IPS-18c (cell line): Measurements from ENCODE around the gene TMEM221.

ENCODE experiments used
- H3K4me3 ChIP-seq: 2 replicates; pipeline ENCODE4 v1.7.0; 2013; ENCODE audit warnings: low read depth, mild to moderate bottlenecking, low read length, moderate library complexity; ENCODE audit not compliant: insufficient read depth
- H3K9me3 ChIP-seq: one replicate; pipeline ENCODE4 v1.6.1; 2013; ENCODE audit warnings: mild to moderate bottlenecking, low read length, moderate library complexity; ENCODE audit not compliant: control insufficient read depth, insufficient read depth

Gene TMEM221

DNA sequence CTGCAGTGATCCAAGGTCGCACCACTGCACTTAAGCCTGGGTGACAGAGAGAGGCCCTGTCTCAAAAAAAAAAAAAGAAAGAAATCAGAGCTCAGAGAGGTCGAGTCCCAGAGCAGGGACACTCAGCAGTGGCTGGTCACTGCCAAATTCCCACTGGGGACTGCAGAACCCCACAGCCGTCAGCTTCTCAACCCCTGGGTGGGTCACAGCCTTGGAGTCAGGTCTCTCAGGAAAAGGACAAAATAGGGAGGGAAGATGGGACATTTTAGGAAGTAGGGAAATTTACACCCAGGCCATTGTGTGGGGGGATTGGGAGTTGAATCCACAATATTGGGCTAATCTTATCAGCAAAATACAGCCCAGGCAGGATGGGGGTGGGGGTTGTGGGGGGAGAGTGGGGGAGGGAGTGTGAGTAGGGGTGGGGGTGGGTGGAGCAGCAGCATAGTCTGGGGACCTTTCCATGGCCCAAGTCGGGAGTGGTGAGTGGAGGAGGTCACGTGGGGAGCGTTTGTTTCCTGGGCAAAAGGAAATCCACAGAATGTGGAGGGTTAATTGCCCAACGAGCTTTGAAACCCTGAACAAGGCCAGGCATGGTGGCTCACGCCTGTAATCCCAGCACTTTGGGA is 49.5 kb downstream of the TMEM221 start:
- no peak overlapping the region for H3K4me3 ChIP-seq
- no peaks in the 10 kb centered on the region for H3K9me3 ChIP-seq

DNA sequence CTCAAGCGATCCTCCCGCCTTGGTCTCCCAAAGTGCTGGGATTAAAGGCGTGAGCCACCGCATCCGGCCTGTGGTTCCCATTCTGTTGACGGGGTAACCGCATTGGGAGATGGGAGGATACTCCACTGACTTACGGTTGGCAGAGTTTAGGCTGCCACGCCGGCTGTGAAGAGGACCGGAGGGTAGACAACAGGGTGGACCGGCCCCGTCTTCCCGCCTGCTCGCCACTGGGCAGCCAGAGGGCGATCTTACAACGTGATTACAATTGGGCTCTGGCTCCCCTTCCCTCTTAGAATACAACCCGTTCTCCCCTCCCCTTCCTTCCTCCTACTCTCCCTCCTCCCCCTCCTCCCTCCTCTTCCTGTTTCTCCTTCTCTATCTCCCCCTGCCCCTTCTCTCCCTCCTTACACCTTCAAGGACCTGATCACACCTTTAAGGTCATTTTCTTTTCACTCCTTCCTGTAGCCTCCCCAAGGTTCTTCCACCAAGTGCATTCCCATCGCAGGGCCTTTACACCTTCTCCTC is 53.5 kb downstream of the TMEM221 start:
- Histone ChIP-seq H3K9me3 (no peaks in the 10 kb centered on the region), H3K4me3 (no peak overlapping the region)

DNA sequence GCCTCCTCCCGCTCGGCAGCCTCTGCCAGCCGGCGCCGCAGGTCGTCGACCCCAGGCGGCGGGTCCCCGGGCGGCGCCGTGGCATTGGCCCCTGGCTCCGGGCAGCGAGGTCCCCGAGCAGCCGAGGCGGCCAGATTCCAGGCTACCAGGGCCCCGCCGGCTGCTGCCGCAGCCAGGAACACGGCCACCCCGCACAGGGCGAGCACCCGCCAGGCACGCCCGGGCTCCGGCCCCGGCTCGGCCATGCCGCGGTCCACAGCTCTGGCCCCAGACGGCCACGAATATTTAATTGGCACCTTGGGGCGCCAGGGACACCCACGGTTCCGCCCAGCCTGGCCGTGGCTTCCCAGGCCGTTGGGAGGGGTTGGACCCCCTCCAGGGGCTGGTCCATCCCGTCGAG is 54.6 kb downstream of the TMEM221 start, which contains the start of gene CCDC194:
TSS of gene CCDC194 (minus strand) at position 283 of the 400 bp plus-strand sequence. CDS start at position 245, 38 bp downstream.
- H3K4me3 ChIP-seq = no peak within 1 kb of the TSS
- H3K9me3 ChIP-seq = no peaks in the 10 kb centered on the region

DNA sequence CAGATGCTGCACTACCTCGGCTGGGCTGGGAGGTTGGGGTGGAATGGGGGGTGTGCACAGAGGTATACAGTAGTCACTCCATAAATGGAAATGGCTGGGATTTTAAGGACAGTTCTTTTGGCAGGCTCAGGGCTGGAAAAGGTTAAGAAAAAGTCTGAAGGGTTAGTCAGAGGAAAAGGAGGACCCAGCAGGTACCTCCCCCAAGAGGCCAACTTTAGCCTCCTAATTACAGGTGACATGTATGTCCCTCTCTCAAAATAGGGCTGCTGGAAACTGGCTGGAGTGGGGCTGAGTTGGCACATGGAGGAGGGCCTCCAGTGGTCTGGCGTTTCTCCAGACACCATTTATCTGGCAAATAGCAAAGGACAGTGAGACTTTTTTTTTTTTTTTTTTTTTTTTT is 55.5 kb downstream of the TMEM221 start:
- no peaks in the 10 kb centered on the region for H3K9me3 ChIP-seq

DNA sequence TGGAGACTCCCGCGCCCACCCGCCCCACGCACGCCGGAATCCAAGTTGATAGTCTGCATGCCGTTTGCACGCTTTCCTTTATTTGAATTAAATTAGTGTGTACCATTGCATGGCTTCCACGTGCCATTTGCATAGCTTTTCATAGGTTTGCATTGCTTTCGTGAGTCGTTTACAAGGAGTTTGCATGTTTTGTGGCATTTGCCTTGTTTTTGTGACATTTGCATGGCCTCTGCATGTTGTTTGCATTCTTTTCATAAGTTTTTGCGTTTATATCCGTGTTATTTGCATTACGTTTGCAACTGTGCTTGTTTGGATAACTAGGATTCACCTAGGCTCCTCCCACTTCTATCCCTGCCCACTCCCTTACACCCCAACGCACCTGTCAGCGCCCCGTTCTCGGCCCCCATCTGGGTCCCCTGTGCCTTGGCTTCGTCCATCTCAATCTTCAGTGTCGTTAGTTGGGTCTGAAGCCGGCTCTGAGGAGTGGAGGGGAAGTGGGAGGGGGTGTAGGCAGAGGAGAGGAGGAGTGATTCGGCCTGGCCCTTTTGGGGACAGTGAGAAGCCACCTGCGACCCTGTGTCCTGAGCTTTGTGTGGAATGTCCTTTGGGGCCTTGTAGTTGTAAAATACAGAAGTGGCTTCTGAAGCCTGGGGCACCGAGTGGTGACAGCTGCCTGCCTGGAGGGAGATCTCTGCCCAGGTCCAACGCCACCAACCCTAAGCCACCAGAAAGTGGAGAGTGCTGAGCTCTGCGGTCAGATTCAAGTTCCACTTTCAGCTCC is 56.9 kb downstream of the TMEM221 start:
- Histone ChIP-seq H3K9me3 (no peaks in the 10 kb centered on the region), H3K4me3 (peak overlapping the region; percentile 78)

More for the DNA sequence above, 55.5 kb downstream of the TMEM221 start:
- no peak overlapping the region for H3K4me3 ChIP-seq

DNA sequence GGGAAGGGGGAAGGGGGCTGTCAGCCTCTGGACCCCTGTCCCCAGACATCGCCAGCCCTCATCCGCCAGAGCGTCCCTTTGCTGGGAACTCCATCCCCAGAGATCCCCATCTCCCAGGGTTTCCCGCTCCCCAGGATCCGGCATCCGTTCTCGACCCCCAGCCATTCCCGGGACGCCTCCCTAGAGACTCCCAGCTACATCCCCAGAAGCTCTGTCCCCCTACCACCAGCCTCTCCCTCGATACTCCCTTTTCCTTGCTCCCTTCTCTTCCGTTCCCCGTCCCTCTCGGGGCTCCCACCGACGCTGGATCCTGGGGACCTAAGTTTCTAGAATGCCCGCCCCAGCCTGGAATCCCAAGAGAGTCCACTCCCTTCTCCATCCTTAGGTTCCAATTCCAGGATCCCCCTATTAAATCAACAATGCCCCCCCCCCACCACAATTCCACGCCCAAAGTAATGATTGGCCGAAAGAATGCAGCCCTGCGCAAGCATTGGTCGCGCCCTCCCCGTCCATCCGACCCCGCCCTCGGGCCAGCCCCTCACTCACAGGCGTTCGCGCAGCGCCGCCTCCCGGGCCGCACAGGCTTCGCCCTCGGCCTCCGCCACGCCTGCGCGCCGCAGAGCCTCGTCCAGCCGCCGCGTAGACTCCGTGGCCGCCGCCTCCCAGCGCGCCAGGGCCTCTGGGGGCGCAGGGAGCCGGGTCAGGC is 57.6 kb downstream of the TMEM221 start:
- Histone ChIP-seq H3K9me3 (no peaks in the 10 kb centered on the region), H3K4me3 (peak overlapping the region; percentile 78)

DNA sequence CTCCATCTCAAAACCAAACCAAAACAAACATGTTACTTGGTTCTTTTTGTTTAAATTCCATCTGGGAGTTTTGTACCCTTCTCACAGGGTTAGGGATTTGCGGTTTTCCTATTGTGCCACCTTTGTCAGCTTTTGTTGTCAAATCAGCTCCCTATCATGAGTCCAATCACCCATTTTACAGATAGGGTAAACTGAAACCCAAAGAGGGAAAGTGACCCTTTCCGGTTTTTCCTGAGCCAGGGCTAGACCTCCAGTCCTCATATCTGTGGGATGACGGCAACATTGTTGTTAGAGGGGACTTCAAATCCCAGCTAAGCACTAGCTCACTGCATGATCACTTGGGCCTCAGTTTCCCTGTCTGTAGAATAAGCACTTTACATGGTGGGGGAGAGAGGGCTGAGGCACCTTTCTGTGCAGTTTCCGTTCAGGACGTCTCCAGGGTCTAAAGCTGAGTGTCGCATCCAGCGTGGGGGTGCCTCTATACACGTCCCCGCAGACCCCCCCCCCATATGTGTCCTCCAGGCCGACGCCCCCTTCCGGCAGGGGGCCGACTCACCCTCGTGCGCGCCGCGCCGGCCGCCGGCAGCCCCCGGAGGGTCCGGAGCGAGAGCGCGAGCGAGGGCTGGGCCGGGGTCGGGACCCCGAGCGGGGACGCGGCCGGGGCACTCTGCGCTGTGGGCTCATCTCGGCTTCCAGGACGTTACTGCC is 58.4 kb downstream of the TMEM221 start:
- H3K9me3 ChIP-seq = no peaks in the 10 kb centered on the region
- peak overlapping the region; percentile 78 for H3K4me3 ChIP-seq

DNA sequence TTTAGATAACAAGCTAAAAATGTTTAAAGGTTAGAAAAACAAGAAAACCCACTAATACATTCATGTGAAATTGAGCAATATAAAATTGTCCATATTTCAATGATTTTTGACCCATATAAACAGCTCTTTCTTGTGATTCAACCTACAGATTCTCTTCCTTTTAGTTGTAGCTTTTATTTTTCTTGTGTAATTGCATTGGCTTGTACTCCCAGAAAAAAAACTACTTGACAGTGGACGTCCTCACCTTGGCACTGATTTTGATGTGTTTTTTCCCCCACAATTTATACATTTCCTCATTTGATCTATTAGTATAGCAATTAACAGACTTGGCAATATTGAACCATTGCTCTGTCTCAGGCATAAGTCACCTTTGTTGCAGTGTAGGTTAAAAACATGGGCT is 59.2 kb downstream of the TMEM221 start:
- Histone ChIP-seq H3K9me3 (no peaks in the 10 kb centered on the region), H3K4me3 (no peak overlapping the region)

DNA sequence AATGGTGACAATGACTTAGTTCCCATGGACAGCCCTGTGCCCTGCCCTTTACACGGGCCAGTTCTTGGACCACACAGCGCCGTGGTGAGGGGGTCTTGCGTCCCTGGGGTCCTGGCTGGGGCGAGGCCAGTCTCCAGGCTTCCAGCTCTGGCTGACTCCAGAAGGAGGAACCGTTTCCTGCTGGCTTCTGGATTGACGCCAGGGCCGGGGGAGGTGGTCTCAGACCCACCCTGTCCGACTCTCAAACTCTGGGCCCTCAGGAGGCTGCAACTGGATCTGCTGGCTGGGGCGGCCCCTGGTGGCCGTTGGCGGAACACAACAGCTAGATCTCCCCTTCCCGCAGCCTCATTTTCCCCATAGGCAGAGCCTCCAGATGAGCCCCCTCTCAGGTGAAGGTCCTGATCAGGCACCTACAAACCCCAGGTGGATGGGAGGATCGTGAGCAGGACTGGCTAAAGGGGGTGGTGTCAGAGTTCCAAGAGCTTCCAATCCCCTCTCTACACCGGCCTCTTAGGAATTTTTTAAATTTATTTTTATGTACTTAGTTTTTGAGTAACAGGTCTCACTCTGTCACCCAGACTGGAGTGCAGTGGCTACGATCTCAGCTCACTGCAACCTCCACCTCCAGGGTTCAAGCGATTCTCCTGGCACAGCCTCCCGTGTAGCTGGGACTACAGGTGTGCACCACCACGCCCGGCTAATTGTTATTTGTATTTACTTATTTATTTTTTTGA is 62.4 kb downstream of the TMEM221 start:
- no peaks in the 10 kb centered on the region for H3K9me3 ChIP-seq
- no peak overlapping the region for H3K4me3 ChIP-seq
